Gastrocnemius medialis (tissue), 4 donors: Measurements from ENCODE around the gene SPG11.
"Not testable (repeated sequence)": the region's sequence is repeated elsewhere in the genome, so short reads cannot be mapped to it uniquely, and the experiment has no call there.

Source experiments
- POLR2A ChIP-seq, 2 donors: fragments of 450-650 bp; IDR thresholded peaks; one replicate each; pipeline ENCODE4 v1.6.1; 2017; ENCODE audit warnings: antibody characterized with exemption in 2 of 2, mild to moderate bottlenecking in 2 of 2, moderate library complexity in 2 of 2
- TF ChIP-seq, protein P1 (sequence below), 5 experiments: fragments of 450-650 bp in 3 of 5; fragments of 200-600 bp in 2 of 5; sonication (generic) in 2 of 5; IDR thresholded peaks in 4 of 5; conservative IDR thresholded peaks in 1 of 5; 1 replicate in 4 of 5; 2 replicates in 1 of 5; pipeline ENCODE4 v1.5.1; 2016 to 2019; ENCODE audit warnings: antibody characterized with exemption in 5 of 5, mild to moderate bottlenecking in 3 of 5, moderate library complexity in 3 of 5

DNA sequence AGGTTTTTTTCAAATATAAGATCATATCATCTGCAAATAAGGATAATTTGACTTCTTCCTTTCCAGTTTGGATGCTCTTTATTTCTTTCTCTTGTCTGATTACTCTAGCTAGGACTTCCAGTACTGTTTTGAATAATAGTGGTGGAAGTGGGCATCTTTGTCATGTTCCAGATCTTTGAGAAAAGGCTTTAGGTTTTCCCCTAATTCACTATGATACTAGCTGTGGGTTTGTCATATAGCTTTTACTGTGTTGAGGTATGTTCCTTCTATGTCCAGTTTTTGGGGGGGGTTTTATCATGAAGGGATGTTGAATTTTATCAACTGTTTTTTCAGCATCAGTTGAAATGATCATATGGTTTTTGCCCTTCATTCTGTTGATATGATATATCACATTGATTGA is 37.2 kb upstream of the SPG11 start:
- TF ChIP-seq, protein P1, sequence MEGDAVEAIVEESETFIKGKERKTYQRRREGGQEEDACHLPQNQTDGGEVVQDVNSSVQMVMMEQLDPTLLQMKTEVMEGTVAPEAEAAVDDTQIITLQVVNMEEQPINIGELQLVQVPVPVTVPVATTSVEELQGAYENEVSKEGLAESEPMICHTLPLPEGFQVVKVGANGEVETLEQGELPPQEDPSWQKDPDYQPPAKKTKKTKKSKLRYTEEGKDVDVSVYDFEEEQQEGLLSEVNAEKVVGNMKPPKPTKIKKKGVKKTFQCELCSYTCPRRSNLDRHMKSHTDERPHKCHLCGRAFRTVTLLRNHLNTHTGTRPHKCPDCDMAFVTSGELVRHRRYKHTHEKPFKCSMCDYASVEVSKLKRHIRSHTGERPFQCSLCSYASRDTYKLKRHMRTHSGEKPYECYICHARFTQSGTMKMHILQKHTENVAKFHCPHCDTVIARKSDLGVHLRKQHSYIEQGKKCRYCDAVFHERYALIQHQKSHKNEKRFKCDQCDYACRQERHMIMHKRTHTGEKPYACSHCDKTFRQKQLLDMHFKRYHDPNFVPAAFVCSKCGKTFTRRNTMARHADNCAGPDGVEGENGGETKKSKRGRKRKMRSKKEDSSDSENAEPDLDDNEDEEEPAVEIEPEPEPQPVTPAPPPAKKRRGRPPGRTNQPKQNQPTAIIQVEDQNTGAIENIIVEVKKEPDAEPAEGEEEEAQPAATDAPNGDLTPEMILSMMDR (IDR thresholded peaks at IDR 0.05 in 4 of 5, conservative IDR thresholded peaks at IDR 0.05 in 1 of 5) = not testable (repeated sequence)
- not testable (repeated sequence) for TF ChIP-seq POLR2A (IDR thresholded peaks at IDR 0.05)
